ENCODE results near the gene PPM1E. TPM values are rescaled to one million over a fixed set of nuclear protein-coding genes. Genes with fewer than 3 reads are reported as not detected.
A peak's percentile ranks its signal among the peaks of the same experiment; 100 is the strongest.

PPM1E gene
- total RNA-seq, 3 donors from 2014 or later, result under 0.01 to 0.44 (median 0.16) TPM

DNA sequence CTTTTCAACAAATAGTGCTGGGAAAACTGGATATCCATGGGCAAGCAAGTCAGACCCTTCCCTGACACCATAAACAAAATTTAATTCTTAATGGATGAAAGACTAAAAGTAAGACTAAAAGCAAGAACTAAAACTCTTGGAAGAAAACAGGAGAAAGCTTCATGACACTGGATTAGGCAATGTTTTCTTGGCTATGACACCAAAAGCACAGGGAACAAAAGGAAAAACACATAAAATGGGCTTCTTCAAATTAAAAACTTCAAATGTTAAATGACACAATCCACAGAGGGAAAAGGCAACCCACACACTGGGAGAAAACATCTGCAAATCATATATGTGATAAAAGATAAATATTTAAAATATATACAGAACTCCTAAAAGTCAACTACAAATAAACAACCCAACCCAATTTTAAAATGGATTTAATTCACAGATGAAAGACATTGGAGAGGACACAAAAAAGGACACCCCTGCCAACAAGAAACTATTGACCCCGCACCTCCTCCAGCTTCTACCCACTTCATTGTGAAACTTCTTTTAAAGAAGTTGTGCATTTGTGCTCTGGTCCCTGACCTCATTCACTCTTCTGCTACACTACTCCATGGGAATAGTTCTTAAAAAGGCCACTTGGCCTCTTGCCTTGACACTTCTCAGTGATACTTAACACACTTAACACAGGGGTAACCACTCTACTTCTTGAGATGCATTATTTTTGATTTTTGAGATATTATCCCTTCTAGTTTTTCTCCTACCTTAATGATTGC, 270.7 kb downstream of the PPM1E start:
- Histone ChIP-seq H3K27ac (peak overlapping the region in 1 of 2 donors; percentile 15), H3K4me1 (peaks cover 0 to 4% of the 10 kb centered on the region in 2 donors), H3K36me3 (no peaks in the 10 kb centered on the region), H3K27me3 (no peaks in the 10 kb centered on the region), H3K4me3 (no peak overlapping the region), H3K9me3 (no peaks in the 10 kb centered on the region)
- no peak for DNase-seq (ENCODE audit: low spot score in 2 of 2)
- intact Hi-C loops (cut with DNase I; ENCODE audit: low total_unique reads), result no loop called here
- TF ChIP-seq, protein P1, sequence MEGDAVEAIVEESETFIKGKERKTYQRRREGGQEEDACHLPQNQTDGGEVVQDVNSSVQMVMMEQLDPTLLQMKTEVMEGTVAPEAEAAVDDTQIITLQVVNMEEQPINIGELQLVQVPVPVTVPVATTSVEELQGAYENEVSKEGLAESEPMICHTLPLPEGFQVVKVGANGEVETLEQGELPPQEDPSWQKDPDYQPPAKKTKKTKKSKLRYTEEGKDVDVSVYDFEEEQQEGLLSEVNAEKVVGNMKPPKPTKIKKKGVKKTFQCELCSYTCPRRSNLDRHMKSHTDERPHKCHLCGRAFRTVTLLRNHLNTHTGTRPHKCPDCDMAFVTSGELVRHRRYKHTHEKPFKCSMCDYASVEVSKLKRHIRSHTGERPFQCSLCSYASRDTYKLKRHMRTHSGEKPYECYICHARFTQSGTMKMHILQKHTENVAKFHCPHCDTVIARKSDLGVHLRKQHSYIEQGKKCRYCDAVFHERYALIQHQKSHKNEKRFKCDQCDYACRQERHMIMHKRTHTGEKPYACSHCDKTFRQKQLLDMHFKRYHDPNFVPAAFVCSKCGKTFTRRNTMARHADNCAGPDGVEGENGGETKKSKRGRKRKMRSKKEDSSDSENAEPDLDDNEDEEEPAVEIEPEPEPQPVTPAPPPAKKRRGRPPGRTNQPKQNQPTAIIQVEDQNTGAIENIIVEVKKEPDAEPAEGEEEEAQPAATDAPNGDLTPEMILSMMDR (IDR thresholded peaks at IDR 0.05), result no peak
- TF ChIP-seq POLR2A (IDR thresholded peaks at IDR 0.05) (no peak), POLR2AphosphoS5 (IDR thresholded peaks at IDR 0.05) (no peak)

DNA sequence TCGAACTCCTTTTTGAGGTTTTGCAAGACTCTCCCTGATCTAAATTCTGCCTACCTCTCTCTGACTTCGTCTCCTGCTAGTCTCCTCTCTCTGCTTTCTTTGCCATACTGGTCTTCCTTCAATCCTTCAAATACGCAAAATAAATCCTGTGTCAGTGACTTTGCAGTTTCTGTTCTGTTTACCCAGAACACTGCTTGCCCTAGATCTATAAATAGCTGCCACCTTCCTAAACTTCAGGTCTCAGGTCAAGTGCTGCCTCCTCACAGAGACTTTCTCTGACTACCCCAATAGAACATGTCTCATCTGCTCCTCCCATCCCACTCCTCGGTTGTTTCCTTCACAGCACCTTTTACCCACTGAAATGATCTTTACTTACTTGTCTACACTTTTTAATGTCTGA, 272.1 kb downstream of the PPM1E start:
- no peak for DNase-seq (ENCODE audit: low spot score in 2 of 2)
- intact Hi-C loops (cut with DNase I; ENCODE audit: low total_unique reads), result no loop called here

DNA sequence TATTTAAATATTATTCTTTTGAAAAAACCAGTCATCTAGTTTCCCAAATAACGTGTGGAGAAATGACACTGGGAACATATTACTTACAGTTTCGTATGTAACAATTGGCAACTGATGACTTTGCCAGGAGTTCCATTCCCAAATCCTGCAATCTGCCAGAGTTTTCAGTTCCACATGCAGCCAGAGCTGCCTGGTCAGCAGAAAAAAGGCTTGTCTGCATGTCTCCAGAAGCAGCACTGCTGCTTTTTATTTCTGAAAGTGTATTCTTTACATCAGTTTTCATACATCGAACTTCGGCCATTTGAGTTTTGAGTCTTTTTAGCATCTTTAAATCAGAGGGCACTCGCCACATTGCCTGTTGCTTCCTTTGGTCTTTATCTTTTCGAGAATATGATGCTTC, 272.7 kb downstream of the PPM1E start:
- no peaks in the 10 kb centered on the region for H3K36me3 ChIP-seq
- intact Hi-C loops (cut with DNase I; ENCODE audit: low total_unique reads), result no loop called here

More for the DNA sequence above, 272.1 kb downstream of the PPM1E start:
- Histone ChIP-seq H3K9me3 (no peaks in the 10 kb centered on the region), H3K4me3 (no peak overlapping the region), H3K36me3 (no peaks in the 10 kb centered on the region), H3K27ac (no peak overlapping the region), H3K27me3 (no peaks in the 10 kb centered on the region), H3K4me1 (peaks cover 0 to 4% of the 10 kb centered on the region in 2 donors)
- no peak for TF ChIP-seq POLR2AphosphoS5 (IDR thresholded peaks at IDR 0.05)
- TF ChIP-seq, protein P1 (IDR thresholded peaks at IDR 0.05), result no peak
- no peak for TF ChIP-seq POLR2A (IDR thresholded peaks at IDR 0.05)

DNA sequence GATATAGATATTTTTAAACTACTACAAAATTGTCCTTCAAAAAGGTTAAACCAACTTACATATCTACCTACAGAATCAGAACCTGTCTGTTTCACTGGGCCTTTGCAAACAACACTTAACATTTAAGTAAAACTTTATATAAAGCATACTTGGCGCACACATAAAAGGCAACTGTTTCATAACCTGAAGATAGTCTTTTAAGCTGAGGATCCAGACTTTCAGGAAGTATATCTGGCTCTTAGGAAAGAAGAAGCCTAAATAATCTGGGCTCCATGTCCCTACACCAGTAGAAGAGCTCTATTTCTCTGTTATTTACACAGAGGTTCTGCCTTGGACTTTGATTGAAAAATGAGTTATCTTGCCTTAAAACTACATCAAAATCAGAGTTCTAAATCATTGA, 275.2 kb downstream of the PPM1E start:
- intact Hi-C loops (cut with DNase I; ENCODE audit: low total_unique reads), result no loop called here
- H3K9me3 ChIP-seq, result no peaks in the 10 kb centered on the region
- H3K36me3 ChIP-seq, result no peaks in the 10 kb centered on the region
- no peak overlapping the region for H3K4me3 ChIP-seq
- H3K4me1 ChIP-seq, result peaks cover 0 to 4% of the 10 kb centered on the region in 2 donors
- H3K27me3 ChIP-seq, result no peaks in the 10 kb centered on the region
- TF ChIP-seq POLR2A (IDR thresholded peaks at IDR 0.05) (no peak), POLR2AphosphoS5 (IDR thresholded peaks at IDR 0.05) (no peak)
- TF ChIP-seq, protein P1 (IDR thresholded peaks at IDR 0.05), result no peak
- no peak for DNase-seq (ENCODE audit: low spot score in 2 of 2)
- no peak overlapping the region for H3K27ac ChIP-seq

More for the DNA sequence above, 272.7 kb downstream of the PPM1E start:
- H3K4me3 ChIP-seq, result no peak overlapping the region
- no peaks in the 10 kb centered on the region for H3K9me3 ChIP-seq
- H3K4me1 ChIP-seq, result peaks cover 0 to 4% of the 10 kb centered on the region in 2 donors
- no peak overlapping the region for H3K27ac ChIP-seq
- no peaks in the 10 kb centered on the region for H3K27me3 ChIP-seq
- no peak for TF ChIP-seq POLR2A (IDR thresholded peaks at IDR 0.05)
- no peak for TF ChIP-seq POLR2AphosphoS5 (IDR thresholded peaks at IDR 0.05)
- TF ChIP-seq, protein P1 (IDR thresholded peaks at IDR 0.05), result no peak
- no peak for DNase-seq (ENCODE audit: low spot score in 2 of 2)

Other genes starting within 250 kb of the PPM1E start
- gene MTMR4, start 241.2 kb upstream of the PPM1E start, total RNA-seq, result 10 to 100 TPM; 35.7 to 53.6 (median 42.7) TPM
- gene TEX14, start 63.8 kb upstream of the PPM1E start, total RNA-seq, result under 1 TPM; 0.16 to 0.33 (median 0.29) TPM
- gene RAD51C, start 63.3 kb upstream of the PPM1E start, total RNA-seq, result 10 to 100 TPM; 26.2 to 27.7 (median 27.5) TPM

Measured in breast epithelium (tissue), 4 donors.